Measurements from ENCODE around the gene SOST.

- TF ChIP-seq CTCF (conservative IDR thresholded peaks at IDR 0.05 in 1 of 2, IDR thresholded peaks at IDR 0.05 in 1 of 2; ENCODE audit: low read depth in 1 of 2, low read length in 2 of 2) (no peak), EZH2 (IDR thresholded peaks at IDR 0.05; ENCODE audit: low read length, missing control alignments) (no peak)
Observed at GRCh38 chr17:43720311-43721060, 38.1 kb downstream of the SOST start.

Measured in fibroblast of lung (primary cell).